ENCODE data around the gene CDH19. TPM values are rescaled to one million over a fixed set of nuclear protein-coding genes. Genes with fewer than 3 reads are reported as not detected.
"Not testable (repeated sequence)": the region's sequence is repeated elsewhere in the genome, so short reads cannot be mapped to it uniquely, and the experiment has no call there.

The CDH19 gene
- total and polyA plus RNA-seq, 10 of the 15 experiments (the other 5 are each of a cell fraction or from before 2014, with no cell fraction given), result 0.01 TPM; not detected in 9

GRCh38 chr18:66473882-66474281 lies 130.0 kb downstream of the CDH19 start (continued):
- TF ChIP-seq, protein P1, sequence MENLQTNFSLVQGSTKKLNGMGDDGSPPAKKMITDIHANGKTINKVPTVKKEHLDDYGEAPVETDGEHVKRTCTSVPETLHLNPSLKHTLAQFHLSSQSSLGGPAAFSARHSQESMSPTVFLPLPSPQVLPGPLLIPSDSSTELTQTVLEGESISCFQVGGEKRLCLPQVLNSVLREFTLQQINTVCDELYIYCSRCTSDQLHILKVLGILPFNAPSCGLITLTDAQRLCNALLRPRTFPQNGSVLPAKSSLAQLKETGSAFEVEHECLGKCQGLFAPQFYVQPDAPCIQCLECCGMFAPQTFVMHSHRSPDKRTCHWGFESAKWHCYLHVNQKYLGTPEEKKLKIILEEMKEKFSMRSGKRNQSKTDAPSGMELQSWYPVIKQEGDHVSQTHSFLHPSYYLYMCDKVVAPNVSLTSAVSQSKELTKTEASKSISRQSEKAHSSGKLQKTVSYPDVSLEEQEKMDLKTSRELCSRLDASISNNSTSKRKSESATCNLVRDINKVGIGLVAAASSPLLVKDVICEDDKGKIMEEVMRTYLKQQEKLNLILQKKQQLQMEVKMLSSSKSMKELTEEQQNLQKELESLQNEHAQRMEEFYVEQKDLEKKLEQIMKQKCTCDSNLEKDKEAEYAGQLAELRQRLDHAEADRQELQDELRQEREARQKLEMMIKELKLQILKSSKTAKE (IDR thresholded peaks at IDR 0.05; ENCODE audit: low read depth, poor library complexity, severe bottlenecking), result no peak
- TF ChIP-seq CBX3 (IDR thresholded peaks at IDR 0.05; ENCODE audit: borderline replicate concordance, low read depth) (no peak), HDGF (IDR thresholded peaks at IDR 0.05) (no peak), ASH2L (IDR thresholded peaks at IDR 0.05; ENCODE audit: borderline replicate concordance, low read depth) (no peak), SRF (IDR thresholded peaks at IDR 0.05; ENCODE audit: low read depth in 2 of 2, low read length in 2 of 2) (no peak), ZNF274 (IDR thresholded peaks at IDR 0.05; ENCODE audit: insufficient read depth, insufficient read length) (no peak), EED (IDR thresholded peaks at IDR 0.05; ENCODE audit: low read depth) (no peak), IKZF2 (IDR thresholded peaks at IDR 0.05) (no peak), RELA (IDR thresholded peaks at IDR 0.05; ENCODE audit: borderline replicate concordance, partially characterized antibody) (no peak), JUND (IDR thresholded peaks at IDR 0.05; ENCODE audit: low read depth, low read length) (no peak)
- TF ChIP-seq, protein P2, sequence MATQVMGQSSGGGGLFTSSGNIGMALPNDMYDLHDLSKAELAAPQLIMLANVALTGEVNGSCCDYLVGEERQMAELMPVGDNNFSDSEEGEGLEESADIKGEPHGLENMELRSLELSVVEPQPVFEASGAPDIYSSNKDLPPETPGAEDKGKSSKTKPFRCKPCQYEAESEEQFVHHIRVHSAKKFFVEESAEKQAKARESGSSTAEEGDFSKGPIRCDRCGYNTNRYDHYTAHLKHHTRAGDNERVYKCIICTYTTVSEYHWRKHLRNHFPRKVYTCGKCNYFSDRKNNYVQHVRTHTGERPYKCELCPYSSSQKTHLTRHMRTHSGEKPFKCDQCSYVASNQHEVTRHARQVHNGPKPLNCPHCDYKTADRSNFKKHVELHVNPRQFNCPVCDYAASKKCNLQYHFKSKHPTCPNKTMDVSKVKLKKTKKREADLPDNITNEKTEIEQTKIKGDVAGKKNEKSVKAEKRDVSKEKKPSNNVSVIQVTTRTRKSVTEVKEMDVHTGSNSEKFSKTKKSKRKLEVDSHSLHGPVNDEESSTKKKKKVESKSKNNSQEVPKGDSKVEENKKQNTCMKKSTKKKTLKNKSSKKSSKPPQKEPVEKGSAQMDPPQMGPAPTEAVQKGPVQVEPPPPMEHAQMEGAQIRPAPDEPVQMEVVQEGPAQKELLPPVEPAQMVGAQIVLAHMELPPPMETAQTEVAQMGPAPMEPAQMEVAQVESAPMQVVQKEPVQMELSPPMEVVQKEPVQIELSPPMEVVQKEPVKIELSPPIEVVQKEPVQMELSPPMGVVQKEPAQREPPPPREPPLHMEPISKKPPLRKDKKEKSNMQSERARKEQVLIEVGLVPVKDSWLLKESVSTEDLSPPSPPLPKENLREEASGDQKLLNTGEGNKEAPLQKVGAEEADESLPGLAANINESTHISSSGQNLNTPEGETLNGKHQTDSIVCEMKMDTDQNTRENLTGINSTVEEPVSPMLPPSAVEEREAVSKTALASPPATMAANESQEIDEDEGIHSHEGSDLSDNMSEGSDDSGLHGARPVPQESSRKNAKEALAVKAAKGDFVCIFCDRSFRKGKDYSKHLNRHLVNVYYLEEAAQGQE (IDR thresholded peaks at IDR 0.05; ENCODE audit: low read depth, low read length), result no peak
- TF ChIP-seq, protein P3, sequence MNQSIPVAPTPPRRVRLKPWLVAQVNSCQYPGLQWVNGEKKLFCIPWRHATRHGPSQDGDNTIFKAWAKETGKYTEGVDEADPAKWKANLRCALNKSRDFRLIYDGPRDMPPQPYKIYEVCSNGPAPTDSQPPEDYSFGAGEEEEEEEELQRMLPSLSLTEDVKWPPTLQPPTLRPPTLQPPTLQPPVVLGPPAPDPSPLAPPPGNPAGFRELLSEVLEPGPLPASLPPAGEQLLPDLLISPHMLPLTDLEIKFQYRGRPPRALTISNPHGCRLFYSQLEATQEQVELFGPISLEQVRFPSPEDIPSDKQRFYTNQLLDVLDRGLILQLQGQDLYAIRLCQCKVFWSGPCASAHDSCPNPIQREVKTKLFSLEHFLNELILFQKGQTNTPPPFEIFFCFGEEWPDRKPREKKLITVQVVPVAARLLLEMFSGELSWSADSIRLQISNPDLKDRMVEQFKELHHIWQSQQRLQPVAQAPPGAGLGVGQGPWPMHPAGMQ (IDR thresholded peaks at IDR 0.05; ENCODE audit: borderline replicate concordance), result no peak

GRCh38 chr18:66466184-66466583 lies 137.7 kb downstream of the CDH19 start:
- H3K27ac ChIP-seq (ENCODE audit: control insufficient read depth, insufficient read depth); in situ Hi-C loops (cut with MboI); RAD21 ChIA-PET (ENCODE audit: unreplicated experiment); DNase-seq (ENCODE audit: low read depth, low spot score); H2AFZ ChIP-seq (ENCODE audit: control insufficient read depth, low read depth, low read length); H3K79me2 ChIP-seq (ENCODE audit: control insufficient read depth, insufficient read depth, low read length); FAIRE-seq; H3K36me3 ChIP-seq (ENCODE audit: control insufficient read depth in 2 of 2, insufficient read depth in 2 of 2, low read length in 1 of 2); H3K4me2 ChIP-seq (ENCODE audit: control insufficient read depth, insufficient read depth); BruUV-seq (replicated peaks); CTCF ChIA-PET; H3K4me1 ChIP-seq (ENCODE audit: control insufficient read depth, insufficient read depth, low read length); H3K27me3 ChIP-seq (replicated peaks in 1 of 2; ENCODE audit: control insufficient read depth in 2 of 2, insufficient read depth in 2 of 2, low read length in 1 of 2); H3K9ac ChIP-seq (ENCODE audit: control insufficient read depth, insufficient read depth, low read length); ATAC-seq; POLR2A ChIA-PET; H4K20me1 ChIP-seq (ENCODE audit: control insufficient read depth, insufficient read depth); H3K4me3 ChIP-seq; H3K9me3 ChIP-seq (replicated peaks; ENCODE audit: control insufficient read depth, insufficient read depth, low read length); intact Hi-C loops (cut with micrococcal nuclease; ENCODE audit: unreplicated experiment); SMC1A ChIA-PET (ENCODE audit: uncharacterized antibody, unreplicated experiment): not testable (repeated sequence)
- 24% methylated on average over 5 of the region's 5 CpGs for WGBS (ENCODE audit: insufficient coverage, insufficient replicate concordance, low lambda C conversion rate, missing lambda C conversion rate)

All from GM12878 (cell line).